DOHH2 (cell line): ENCODE results near the gene RASGRP1.
A peak's percentile ranks its signal among the peaks of the same experiment; 100 is the strongest.

Experiments used
- H3F3A ChIP-seq: fragments of 200-600 bp; sonication (generic), shearing (Covaris generic); 2 replicates; pipeline ENCODE4 v1.6.0; 2016; ENCODE audit warnings: antibody characterized with exemption, mild to moderate bottlenecking; ENCODE audit not compliant: control insufficient read depth, insufficient read depth
- H3K27ac ChIP-seq: fragments of 200-600 bp; sonication (generic); 2 replicates; pipeline ENCODE4 v1.5.1; 2014; ENCODE audit warnings: low read depth, mild to moderate bottlenecking, low read length, moderate library complexity
- H3K27me3 ChIP-seq: fragments of 200-600 bp; sonication (generic); 2 replicates; pipeline ENCODE4 v1.6.1; 2014; ENCODE audit warnings: mild to moderate bottlenecking, low read length, mixed read lengths; ENCODE audit not compliant: control insufficient read depth
- H3K36me3 ChIP-seq: fragments of 200-600 bp; sonication (generic); 2 replicates; pipeline ENCODE4 v1.6.1; 2014; ENCODE audit warnings: mild to moderate bottlenecking, low read length, moderate library complexity, mixed read lengths; ENCODE audit not compliant: control insufficient read depth
- H3K4me1 ChIP-seq: fragments of 200-600 bp; sonication (generic); 2 replicates; pipeline ENCODE4 v1.6.1; 2014; ENCODE audit warnings: mild to moderate bottlenecking, low read length, mixed read lengths; ENCODE audit not compliant: control insufficient read depth
- H3K4me2 ChIP-seq: fragments of 200-600 bp; sonication (generic); 2 replicates; pipeline ENCODE4 v1.6.0; 2014; ENCODE audit warnings: mild to moderate bottlenecking, low read length, moderate library complexity
- H3K4me3 ChIP-seq: fragments of 200-600 bp; sonication (generic); 2 replicates; pipeline ENCODE4 v1.5.1; 2014; ENCODE audit warnings: mild to moderate bottlenecking, low read length, mixed read lengths
- H3K79me2 ChIP-seq: fragments of 200-600 bp; sonication (generic); 2 replicates; pipeline ENCODE4 v1.6.1; 2014; ENCODE audit warnings: mild to moderate bottlenecking, low read length, mixed read lengths; ENCODE audit not compliant: control insufficient read depth
- H3K9me2 ChIP-seq: fragments of 200-600 bp; sonication (generic); replicated peaks from 2 replicates; pipeline ENCODE4 v1.6.1; 2014; ENCODE audit warnings: mild to moderate bottlenecking, low read length, mixed read lengths; ENCODE audit not compliant: control insufficient read depth
- H3K9me3 ChIP-seq: fragments of 200-600 bp; sonication (generic); 2 replicates; pipeline ENCODE4 v1.6.1; 2014; ENCODE audit warnings: antibody characterized with exemption, low read length, mixed read lengths; ENCODE audit not compliant: control insufficient read depth, insufficient read depth
- H4K20me1 ChIP-seq: fragments of 200-600 bp; sonication (generic); 2 replicates; pipeline ENCODE4 v1.6.0; 2014; ENCODE audit warnings: low read depth, mild to moderate bottlenecking, antibody characterized with exemption, low read length, moderate library complexity; ENCODE audit not compliant: control insufficient read depth, insufficient read depth
- CTCF ChIP-seq: fragments of 200-600 bp; sonication (generic); IDR thresholded peaks from one replicate; pipeline ENCODE4 v1.5.1; 2014; ENCODE audit warnings: antibody characterized with exemption, mild to moderate bottlenecking, low read depth, low read length; ENCODE audit not compliant: poor library complexity, severe bottlenecking
- EZH2phosphoT487 ChIP-seq: fragments of 200-600 bp; sonication (generic); IDR thresholded peaks from 2 replicates; pipeline ENCODE4 v1.6.1; 2017; ENCODE audit warnings: borderline replicate concordance, mild to moderate bottlenecking, antibody characterized with exemption, low read length, moderate library complexity, mixed read lengths

RASGRP1 gene

GRCh38 chr15:38455092-38455491 lies 109.5 kb downstream of the RASGRP1 start:
- TF ChIP-seq EZH2phosphoT487: no peak
- no peak for TF ChIP-seq CTCF
- Histone ChIP-seq H3F3A (peaks cover 3% of the 10 kb centered on the region; the same call in 1 of the 2 replicates), H4K20me1 (peaks cover 14% of the 10 kb centered on the region; the same call in 1 of the 2 replicates), H3K9me3 (no peaks in the 10 kb centered on the region), H3K27me3 (no peaks in the 10 kb centered on the region), H3K36me3 (peaks cover 5% of the 10 kb centered on the region; the same call in 1 of the 2 replicates), H3K27ac (no peak overlapping the region), H3K9me2 (no peaks in the 10 kb centered on the region), H3K4me1 (peaks cover 19% of the 10 kb centered on the region), H3K79me2 (peaks cover 60% of the 10 kb centered on the region), H3K4me2 (peak overlapping the region; percentile 91), H3K4me3 (peak overlapping the region; percentile 98)

GRCh38 chr15:38454696-38455090 lies 109.9 kb downstream of the RASGRP1 start:
- H3K9me3 ChIP-seq: no peaks in the 10 kb centered on the region
- H3F3A ChIP-seq: peaks cover 3% of the 10 kb centered on the region; the same call in 1 of the 2 replicates
- peaks cover 5% of the 10 kb centered on the region; the same call in 1 of the 2 replicates for H3K36me3 ChIP-seq
- H4K20me1 ChIP-seq: peaks cover 14% of the 10 kb centered on the region; the same call in 1 of the 2 replicates
- no peak for TF ChIP-seq EZH2phosphoT487
- TF ChIP-seq CTCF: no peak
- peak overlapping the region; percentile 69 for H3K27ac ChIP-seq
- peak overlapping the region; percentile 91 for H3K4me2 ChIP-seq
- no peaks in the 10 kb centered on the region for H3K27me3 ChIP-seq
- peaks cover 19% of the 10 kb centered on the region for H3K4me1 ChIP-seq
- H3K79me2 ChIP-seq: peaks cover 56% of the 10 kb centered on the region
- H3K9me2 ChIP-seq: no peaks in the 10 kb centered on the region
- H3K4me3 ChIP-seq: peak overlapping the region; percentile 98

GRCh38 chr15:38453971-38454695 lies 110.5 kb downstream of the RASGRP1 start, which contains the start of gene FAM98B:
TSS of gene FAM98B (plus strand) at chr15:38454127. CDS start at chr15:38454162, 35 bp downstream.
- H3K79me2 ChIP-seq: peaks cover 51% of the 10 kb centered on the region

More at GRCh38 chr15:38453971-38454695, 110.5 kb downstream of the RASGRP1 start, which contains the start of gene FAM98B:
- Histone ChIP-seq H3K36me3 (peaks cover 5% of the 10 kb centered on the region; the same call in 1 of the 2 replicates), H3K9me2 (no peaks in the 10 kb centered on the region), H3K27ac (peak within 1 kb of the TSS; percentile 69), H4K20me1 (peaks cover 14% of the 10 kb centered on the region; the same call in 1 of the 2 replicates), H3K4me3 (peak within 1 kb of the TSS; percentile 98), H3F3A (peaks cover 3% of the 10 kb centered on the region; the same call in 1 of the 2 replicates), H3K4me2 (peak within 1 kb of the TSS; percentile 91), H3K4me1 (peaks cover 19% of the 10 kb centered on the region), H3K27me3 (no peaks in the 10 kb centered on the region), H3K9me3 (no peaks in the 10 kb centered on the region)
- TF ChIP-seq EZH2phosphoT487 (no peak), CTCF (peak; percentile 22)
